Mucosa of rectum (tissue), 2 donors: ENCODE data around the gene CDKAL1.

Experiments
- H3K27ac ChIP-seq, 2 donors: one replicate each; pipeline ENCODE4 v1.7.0; 2013; ENCODE audit warnings: inconsistent platforms in 2 of 2, low read depth in 2 of 2, low read length in 2 of 2
- H3K27me3 ChIP-seq, 2 donors: one replicate each; pipeline ENCODE4 v1.7.0; 2013; ENCODE audit warnings: low read length in 2 of 2; ENCODE audit not compliant: control insufficient read depth in 2 of 2, insufficient read depth in 2 of 2
- H3K36me3 ChIP-seq, 2 donors: one replicate each; pipeline ENCODE4 v1.7.0; 2013; ENCODE audit warnings: low read length in 2 of 2; ENCODE audit not compliant: control insufficient read depth in 2 of 2, insufficient read depth in 2 of 2
- H3K4me1 ChIP-seq, 2 donors: one replicate each; pipeline ENCODE4 v1.7.0; 2013; ENCODE audit warnings: low read length in 2 of 2, mild to moderate bottlenecking in 1 of 2; ENCODE audit not compliant: control insufficient read depth in 2 of 2, insufficient read depth in 2 of 2
- H3K4me3 ChIP-seq, 2 donors: one replicate each; pipeline ENCODE4 v1.7.0; 2013; ENCODE audit warnings: low read length in 2 of 2
- H3K9ac ChIP-seq, 2 donors: one replicate each; pipeline ENCODE4 v1.7.0; 2013; ENCODE audit warnings: low read length in 2 of 2, low read depth in 1 of 2, mild to moderate bottlenecking in 1 of 2
- H3K9me3 ChIP-seq, 2 donors: one replicate each; pipeline ENCODE4 v1.7.0; 2013; ENCODE audit warnings: low read length in 2 of 2; ENCODE audit not compliant: control insufficient read depth in 2 of 2
- donor health status: healthy.
- donor health status: Normal muscosa, but diverticular disease.

Gene CDKAL1

DNA sequence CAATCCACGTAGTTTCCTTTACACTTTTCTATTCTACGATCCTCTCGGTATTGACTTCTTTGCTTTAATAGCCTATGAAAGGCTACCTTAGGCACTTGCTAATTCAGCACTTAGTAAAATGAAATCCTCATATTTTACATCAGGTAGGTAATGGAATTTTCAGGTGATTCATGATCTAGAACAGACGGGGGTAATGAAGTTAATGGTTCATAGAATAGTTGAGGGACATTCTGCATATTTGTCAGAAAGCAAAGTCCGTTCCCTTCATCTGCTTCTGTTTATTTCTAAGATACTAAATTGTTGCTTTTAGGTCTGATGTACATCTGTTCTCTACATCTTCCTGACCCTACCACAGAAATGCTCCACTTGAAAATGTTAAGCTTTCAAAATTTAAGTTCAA lies 431.7 kb downstream of the CDKAL1 start:
- no peak overlapping the region for H3K27ac ChIP-seq
- H3K4me1 ChIP-seq = no peaks in the 10 kb centered on the region
- no peak overlapping the region for H3K4me3 ChIP-seq

DNA sequence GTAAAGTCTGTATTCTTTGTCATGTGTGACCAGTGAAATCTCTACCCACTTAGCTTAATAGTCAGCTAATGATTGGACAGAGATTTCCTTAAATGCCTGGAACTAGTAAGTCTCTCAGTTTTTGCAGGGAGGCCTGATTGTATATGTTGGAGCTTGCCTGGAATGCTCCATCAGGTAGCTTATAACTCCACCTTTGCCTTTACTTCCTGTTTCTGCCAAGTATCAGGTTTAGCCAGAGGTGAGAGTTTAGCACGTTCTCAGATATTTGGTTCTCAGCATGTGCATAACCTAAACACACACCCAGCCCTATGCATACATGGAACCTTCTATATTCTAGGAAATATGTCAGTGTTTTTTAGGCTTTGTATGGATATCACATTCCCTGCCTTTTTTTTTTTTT lies 435.3 kb downstream of the CDKAL1 start:
- Histone ChIP-seq H3K9me3 (no peaks in the 10 kb centered on the region), H3K4me1 (no peaks in the 10 kb centered on the region), H3K4me3 (no peak overlapping the region), H3K9ac (no peak overlapping the region), H3K27ac (no peak overlapping the region), H3K27me3 (no peaks in the 10 kb centered on the region), H3K36me3 (no peaks in the 10 kb centered on the region)

More for the DNA sequence above, 431.7 kb downstream of the CDKAL1 start:
- H3K9ac ChIP-seq = no peak overlapping the region
- H3K36me3 ChIP-seq = no peaks in the 10 kb centered on the region
- H3K27me3 ChIP-seq = no peaks in the 10 kb centered on the region
- H3K9me3 ChIP-seq = no peaks in the 10 kb centered on the region

DNA sequence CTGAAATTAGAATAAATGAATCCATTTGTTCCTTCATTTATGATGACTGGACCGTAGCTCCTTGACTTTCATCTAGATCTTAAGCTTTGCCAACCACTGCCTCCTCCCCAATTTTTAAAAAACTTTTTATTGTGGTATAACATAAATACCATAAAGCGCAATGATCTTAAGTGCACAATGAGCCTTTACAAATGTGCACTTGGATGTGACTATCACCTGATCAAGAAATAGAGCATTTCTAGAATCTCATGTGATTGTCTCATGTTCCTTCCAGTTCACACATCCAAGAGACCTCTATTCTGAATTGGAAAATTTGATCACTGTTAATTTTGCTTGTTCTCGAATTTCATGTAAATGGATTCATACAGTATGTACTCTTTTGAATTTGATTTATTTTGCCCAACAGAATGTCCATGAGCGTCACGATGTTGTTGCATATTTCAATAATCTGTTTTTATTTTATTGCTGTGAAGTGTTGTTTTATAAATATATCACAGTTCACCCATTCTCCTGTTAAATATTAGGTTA lies 442.2 kb downstream of the CDKAL1 start:
- no peak overlapping the region for H3K4me3 ChIP-seq
- H3K27me3 ChIP-seq = no peaks in the 10 kb centered on the region
- H3K9ac ChIP-seq = no peak overlapping the region
- H3K36me3 ChIP-seq = no peaks in the 10 kb centered on the region
- no peaks in the 10 kb centered on the region for H3K9me3 ChIP-seq
- no peaks in the 10 kb centered on the region for H3K4me1 ChIP-seq
- H3K27ac ChIP-seq = no peak overlapping the region

DNA sequence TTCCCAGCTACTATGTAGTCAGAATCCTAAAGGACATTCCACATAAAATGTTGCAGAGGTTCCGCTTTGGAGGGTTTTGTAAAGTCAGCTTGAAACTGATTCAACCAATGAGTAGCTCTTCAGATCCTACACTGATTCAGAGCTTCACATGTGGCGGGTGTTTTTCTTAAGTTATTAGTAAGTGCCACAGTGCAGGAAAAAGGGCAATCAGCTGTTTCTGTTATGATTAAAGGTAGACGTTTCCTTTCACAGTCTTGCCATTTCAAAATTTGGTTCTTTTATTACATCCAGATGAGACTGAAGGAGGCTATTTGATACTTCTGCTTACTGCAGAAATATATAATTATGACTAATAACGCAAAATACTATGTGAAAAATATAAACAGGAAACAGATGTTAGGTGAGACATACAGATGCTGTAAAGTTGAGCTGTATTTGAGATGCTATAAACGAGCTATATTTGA lies 443.9 kb downstream of the CDKAL1 start:
- Histone ChIP-seq H3K9me3 (no peaks in the 10 kb centered on the region), H3K4me1 (no peaks in the 10 kb centered on the region), H3K27ac (no peak overlapping the region), H3K4me3 (no peak overlapping the region), H3K9ac (no peak overlapping the region), H3K27me3 (no peaks in the 10 kb centered on the region), H3K36me3 (no peaks in the 10 kb centered on the region)

DNA sequence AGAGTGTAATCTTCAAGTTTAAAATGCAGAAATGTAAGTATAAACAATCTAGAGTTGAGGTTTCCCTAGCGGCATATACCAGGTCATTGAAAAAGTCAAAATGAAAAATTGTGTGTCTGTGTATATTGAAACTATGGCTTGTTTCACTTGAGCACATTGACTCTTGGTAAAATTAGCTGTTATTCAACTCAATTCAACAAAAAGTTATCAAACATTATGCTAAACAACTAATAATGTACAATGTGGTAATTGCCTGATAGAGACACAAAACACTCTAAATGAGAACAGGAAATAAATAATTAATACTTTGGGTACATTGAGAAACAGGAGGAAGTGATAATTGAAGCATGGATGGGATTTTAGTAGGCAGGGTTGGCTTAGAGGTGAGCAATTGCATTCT lies 444.8 kb downstream of the CDKAL1 start:
- Histone ChIP-seq H3K9me3 (no peaks in the 10 kb centered on the region), H3K27me3 (no peaks in the 10 kb centered on the region), H3K4me1 (no peaks in the 10 kb centered on the region), H3K36me3 (no peaks in the 10 kb centered on the region), H3K9ac (no peak overlapping the region), H3K4me3 (no peak overlapping the region), H3K27ac (no peak overlapping the region)

DNA sequence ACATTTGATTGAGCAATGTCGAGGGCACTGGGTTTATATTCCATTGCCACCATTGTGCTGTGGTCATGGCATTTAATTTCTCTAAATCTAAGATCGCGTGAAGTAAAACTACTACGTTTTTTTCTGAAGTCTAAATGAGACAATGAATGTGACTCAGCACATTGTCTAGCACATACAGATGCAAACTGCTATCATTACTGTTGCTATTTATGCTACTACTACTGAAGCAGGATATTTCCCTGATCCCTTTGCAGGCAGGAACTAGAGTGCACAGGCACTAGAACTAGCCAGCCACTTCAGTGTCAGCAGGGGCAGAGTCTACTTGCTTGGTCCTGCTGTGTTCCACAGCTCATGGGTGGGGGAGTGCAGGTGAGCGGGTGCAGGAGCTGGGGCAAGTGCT lies 449.7 kb downstream of the CDKAL1 start:
- H3K4me1 ChIP-seq = no peaks in the 10 kb centered on the region

DNA sequence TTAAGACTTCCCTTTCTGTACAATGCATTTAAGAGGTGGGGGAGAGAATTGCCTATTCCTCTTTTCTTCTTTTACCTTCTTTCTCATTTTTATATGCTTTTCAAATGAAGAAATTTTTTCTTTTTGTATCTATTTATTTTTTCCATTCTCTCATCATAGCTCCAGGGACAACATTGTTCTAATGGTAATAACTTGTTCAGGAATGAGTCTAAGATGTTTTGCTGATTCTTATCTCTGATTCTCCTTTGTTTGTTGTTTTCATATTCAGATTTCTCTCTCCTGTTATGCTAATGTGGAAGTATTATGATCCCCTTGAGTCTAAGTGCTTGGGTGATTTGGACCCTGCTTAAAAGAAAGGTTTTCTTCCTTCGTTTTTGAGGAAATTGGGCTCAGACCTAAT lies 451.6 kb downstream of the CDKAL1 start:
- Histone ChIP-seq H3K36me3 (no peaks in the 10 kb centered on the region), H3K27ac (no peak overlapping the region), H3K4me1 (no peaks in the 10 kb centered on the region), H3K4me3 (no peak overlapping the region), H3K9me3 (no peaks in the 10 kb centered on the region), H3K9ac (no peak overlapping the region), H3K27me3 (no peaks in the 10 kb centered on the region)

More for the DNA sequence above, 449.7 kb downstream of the CDKAL1 start:
- Histone ChIP-seq H3K4me3 (no peak overlapping the region), H3K9me3 (no peaks in the 10 kb centered on the region), H3K27ac (no peak overlapping the region), H3K36me3 (no peaks in the 10 kb centered on the region), H3K27me3 (no peaks in the 10 kb centered on the region), H3K9ac (no peak overlapping the region)

DNA sequence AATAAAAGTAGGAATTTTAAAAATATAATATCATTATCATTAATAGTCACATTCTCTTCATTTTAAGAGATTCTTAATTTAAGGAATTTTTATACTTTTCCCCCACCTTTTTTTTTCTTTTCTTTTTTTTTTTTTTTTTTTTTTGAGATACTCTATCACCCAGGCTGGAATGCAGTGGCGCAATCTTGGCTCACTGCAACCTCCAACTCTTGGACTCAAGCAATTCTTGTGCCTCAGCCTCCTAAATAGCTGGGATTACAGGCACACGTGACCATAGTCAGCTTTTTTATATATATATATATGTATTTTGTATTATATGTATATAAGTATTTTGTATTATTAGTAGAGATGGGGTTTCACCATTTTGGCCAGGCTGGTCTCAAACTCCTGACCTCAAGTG lies 457.7 kb downstream of the CDKAL1 start:
- no peak overlapping the region for H3K9ac ChIP-seq
- H3K27ac ChIP-seq = no peak overlapping the region
- no peaks in the 10 kb centered on the region for H3K4me1 ChIP-seq
- H3K4me3 ChIP-seq = no peak overlapping the region
- H3K36me3 ChIP-seq = no peaks in the 10 kb centered on the region
- H3K9me3 ChIP-seq = peaks cover 0 to 3% of the 10 kb centered on the region in 2 donors
- H3K27me3 ChIP-seq = no peaks in the 10 kb centered on the region

DNA sequence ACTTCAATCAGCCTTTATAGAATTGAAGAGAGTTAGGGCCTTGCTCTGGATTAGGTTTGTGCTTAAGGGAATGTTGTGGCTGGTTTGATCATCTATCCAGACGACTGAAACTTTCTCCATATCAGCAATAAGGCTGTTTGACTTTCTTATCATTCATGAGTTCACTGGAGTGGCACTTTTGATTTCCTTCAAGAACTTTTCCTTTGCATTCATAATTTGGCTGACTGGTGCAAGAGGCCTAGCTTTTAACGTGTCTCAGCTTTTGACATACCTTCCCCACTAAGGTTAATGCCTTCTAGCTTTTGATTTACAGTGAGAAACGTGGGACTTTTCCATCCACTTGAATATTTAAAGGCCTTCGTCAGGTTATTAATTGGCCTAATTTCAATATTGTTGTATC lies 461.8 kb downstream of the CDKAL1 start:
- Histone ChIP-seq H3K27ac (no peak overlapping the region), H3K9me3 (peaks cover 0 to 3% of the 10 kb centered on the region in 2 donors), H3K27me3 (no peaks in the 10 kb centered on the region), H3K9ac (no peak overlapping the region), H3K4me3 (no peak overlapping the region), H3K4me1 (no peaks in the 10 kb centered on the region), H3K36me3 (no peaks in the 10 kb centered on the region)

DNA sequence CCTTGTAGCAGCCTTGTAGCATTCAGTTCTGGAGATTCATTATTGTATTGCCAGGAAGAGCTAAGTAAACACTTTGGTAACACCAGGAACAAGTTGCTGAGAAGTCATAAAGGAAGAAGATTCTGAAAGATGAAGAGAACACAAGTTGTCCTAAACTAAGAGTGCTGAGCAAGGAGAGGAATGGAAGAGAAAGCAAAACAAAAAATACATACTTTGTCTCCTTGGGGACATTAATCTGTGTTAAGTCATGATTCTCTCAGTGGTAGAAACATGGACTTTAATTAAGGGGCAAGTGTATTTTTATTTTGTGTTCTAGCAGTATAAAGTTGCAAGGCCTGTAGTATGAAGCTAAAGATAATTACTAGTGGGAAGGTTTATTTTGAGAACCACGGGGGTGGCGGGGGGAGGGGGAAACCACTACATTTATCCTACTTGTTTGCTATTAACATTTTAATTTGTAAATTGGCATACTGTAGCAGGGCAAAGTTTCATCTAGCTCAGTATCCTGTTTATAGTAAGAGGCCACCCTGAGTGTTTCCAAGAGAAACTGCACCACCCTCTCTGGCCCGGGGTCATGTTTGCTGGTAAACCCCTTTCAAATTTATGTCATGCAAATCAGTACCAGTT lies 463.0 kb downstream of the CDKAL1 start:
- Histone ChIP-seq H3K27ac (no peak overlapping the region), H3K4me1 (no peaks in the 10 kb centered on the region)

More for the DNA sequence above, 463.0 kb downstream of the CDKAL1 start:
- no peak overlapping the region for H3K4me3 ChIP-seq
- no peaks in the 10 kb centered on the region for H3K36me3 ChIP-seq
- no peaks in the 10 kb centered on the region for H3K27me3 ChIP-seq
- peaks cover 0 to 3% of the 10 kb centered on the region in 2 donors for H3K9me3 ChIP-seq
- H3K9ac ChIP-seq = no peak overlapping the region
